Body of pancreas (tissue), 4 donors: ENCODE data around the gene TUNAR. TPM values are rescaled to one million over a fixed set of nuclear protein-coding genes. Genes with fewer than 3 reads are reported as not detected.

ENCODE experiments used
- ATAC-seq: fragments of 150-250 bp; one replicate; pipeline ENCODE4 v1.9.1; 2016
- DNase-seq, 4 donors: peaks; one replicate each; pipeline ENCODE4 v3.0.0-alpha.2; 2019
- H3K27ac ChIP-seq, 4 donors: fragments of 200-600 bp; sonication (generic); 1 replicate in 3 of 4; 2 replicates in 1 of 4; pipeline versions ENCODE4 v1.5.1 to v1.6.1; 2016 to 2019; ENCODE audit warnings: mild to moderate bottlenecking in 1 of 4, mixed read lengths in 1 of 4, moderate library complexity in 1 of 4
- H3K27me3 ChIP-seq, 2 donors: fragments of 200-600 bp; sonication (generic); one replicate each; pipeline ENCODE4 v1.6.0; 2016; ENCODE audit warnings: mild to moderate bottlenecking in 1 of 2
- H3K36me3 ChIP-seq, 2 donors: fragments of 200-600 bp; sonication (generic); replicated peaks in 1 of 2; 2 replicates each; pipeline ENCODE4 v1.5.1; 2016; ENCODE audit warnings: low read depth in 2 of 2; ENCODE audit not compliant: insufficient read depth in 1 of 2
- H3K4me1 ChIP-seq: fragments of 200-600 bp; sonication (generic); one replicate; pipeline ENCODE4 v1.6.0; 2016
- H3K4me3 ChIP-seq, 2 donors: fragments of 200-600 bp; sonication (generic); 1 replicate in 1 of 2; 2 replicates in 1 of 2; pipeline ENCODE4 v1.5.1; 2016 to 2019
- H3K9me3 ChIP-seq, 3 donors: fragments of 200-600 bp; sonication (generic); 1 replicate in 2 of 3; 2 replicates in 1 of 3; pipeline ENCODE4 v1.5.1; 2016
- POLR2A ChIP-seq, 3 donors: fragments of 450-650 bp; IDR thresholded peaks; one replicate each; pipeline ENCODE4 v1.6.1; 2016; ENCODE audit warnings: antibody characterized with exemption in 3 of 3, mild to moderate bottlenecking in 2 of 3
- WGBS, 2 donors: methylation state at CpG; one replicate each; pipeline ENCODE4 v1.1.5; 2017; 5-methylcytosine and 5-hydroxymethylcytosine counted together
- intact Hi-C: fragments of 100-400 bp; cut with DNase I; formaldehyde crosslinking; loops from one replicate; pipeline ENCODE4 v1.15.1; 2023
- total RNA-seq, 2 donors: library from RNA; depleted of rRNA; stranded (reverse); fragments of >200 nt; gene quantifications; one replicate each; pipeline ENCODE4 v1.1.0, GENCODE V29; 2016
- TF ChIP-seq, protein P1 (sequence below), 7 experiments: fragments of 450-650 bp in 4 of 7; fragments of 200-600 bp in 3 of 7; sonication (generic) in 3 of 7; IDR thresholded peaks; one replicate each; pipeline ENCODE4 v1.5.1; 2016 to 2019; ENCODE audit warnings: antibody characterized with exemption in 7 of 7

Gene TUNAR
- total RNA-seq, 2 donors from 2014 or later, result 1.0 TPM; not detected in 1

DNA sequence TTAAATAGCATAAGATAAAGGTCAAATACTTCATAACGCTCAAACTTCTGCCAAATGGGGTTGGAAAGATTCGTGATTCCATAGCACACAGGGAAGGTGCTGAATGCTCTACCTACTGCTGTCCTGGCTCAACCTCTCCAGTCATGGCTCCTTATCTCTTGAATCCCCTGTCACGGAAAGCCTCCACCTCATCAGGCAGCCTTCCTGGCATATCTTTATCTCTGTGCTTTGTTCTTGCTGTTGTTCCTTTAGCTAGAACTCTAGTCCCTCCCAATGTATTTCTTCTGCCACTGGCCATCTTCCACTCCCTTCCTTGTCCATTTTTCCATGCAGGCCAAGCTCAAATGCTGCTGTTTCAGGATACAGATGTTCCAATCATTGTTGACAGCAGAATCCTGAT lies 26.9 kb upstream of the TUNAR start:
- H3K27ac ChIP-seq, result no peak overlapping the region
- no peak for DNase-seq
- no peak overlapping the region for H3K4me3 ChIP-seq
- intact Hi-C loops, result no loop called here
- no peak for ATAC-seq
- no peaks in the 10 kb centered on the region for H3K36me3 ChIP-seq
- H3K27me3 ChIP-seq, result no peaks in the 10 kb centered on the region
- WGBS, 2 donors, result 40 to 49% methylated on average over 3 of the region's 3 CpGs
- H3K9me3 ChIP-seq, result no peaks in the 10 kb centered on the region
- no peaks in the 10 kb centered on the region for H3K4me1 ChIP-seq
- TF ChIP-seq, protein P1, sequence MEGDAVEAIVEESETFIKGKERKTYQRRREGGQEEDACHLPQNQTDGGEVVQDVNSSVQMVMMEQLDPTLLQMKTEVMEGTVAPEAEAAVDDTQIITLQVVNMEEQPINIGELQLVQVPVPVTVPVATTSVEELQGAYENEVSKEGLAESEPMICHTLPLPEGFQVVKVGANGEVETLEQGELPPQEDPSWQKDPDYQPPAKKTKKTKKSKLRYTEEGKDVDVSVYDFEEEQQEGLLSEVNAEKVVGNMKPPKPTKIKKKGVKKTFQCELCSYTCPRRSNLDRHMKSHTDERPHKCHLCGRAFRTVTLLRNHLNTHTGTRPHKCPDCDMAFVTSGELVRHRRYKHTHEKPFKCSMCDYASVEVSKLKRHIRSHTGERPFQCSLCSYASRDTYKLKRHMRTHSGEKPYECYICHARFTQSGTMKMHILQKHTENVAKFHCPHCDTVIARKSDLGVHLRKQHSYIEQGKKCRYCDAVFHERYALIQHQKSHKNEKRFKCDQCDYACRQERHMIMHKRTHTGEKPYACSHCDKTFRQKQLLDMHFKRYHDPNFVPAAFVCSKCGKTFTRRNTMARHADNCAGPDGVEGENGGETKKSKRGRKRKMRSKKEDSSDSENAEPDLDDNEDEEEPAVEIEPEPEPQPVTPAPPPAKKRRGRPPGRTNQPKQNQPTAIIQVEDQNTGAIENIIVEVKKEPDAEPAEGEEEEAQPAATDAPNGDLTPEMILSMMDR (IDR thresholded peaks at IDR 0.05), result no peak
- no peak for TF ChIP-seq POLR2A (IDR thresholded peaks at IDR 0.05)

DNA sequence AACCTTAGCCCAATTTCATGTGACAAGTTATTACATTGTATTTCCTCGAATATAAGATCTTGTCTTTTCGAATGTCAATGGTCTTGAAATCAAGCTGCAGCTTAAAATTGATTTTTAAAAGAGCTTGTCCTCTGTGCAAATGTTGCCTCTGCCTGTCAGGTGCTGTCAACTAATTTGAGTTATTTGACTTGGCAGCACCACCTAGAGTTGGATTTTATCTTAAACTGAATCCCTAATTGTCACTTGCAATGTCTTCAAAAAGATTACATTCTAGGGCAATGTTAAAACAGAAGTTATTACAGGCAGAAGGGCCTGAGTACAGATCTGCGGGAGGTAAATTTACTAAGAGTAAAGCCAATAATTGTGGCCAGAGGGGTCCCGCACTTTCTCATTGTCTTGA lies 26.2 kb upstream of the TUNAR start:
- no peaks in the 10 kb centered on the region for H3K9me3 ChIP-seq
- no peak overlapping the region for H3K4me3 ChIP-seq
- WGBS, 2 donors, result 51% methylated on average over 4 of the region's 4 CpGs
- TF ChIP-seq, protein P1 (IDR thresholded peaks at IDR 0.05), result no peak
- no peak for TF ChIP-seq POLR2A (IDR thresholded peaks at IDR 0.05)
- DNase-seq (no peak), ATAC-seq (no peak)
- intact Hi-C loops, result no loop called here
- H3K27me3 ChIP-seq, result no peaks in the 10 kb centered on the region
- H3K4me1 ChIP-seq, result no peaks in the 10 kb centered on the region
- no peak overlapping the region for H3K27ac ChIP-seq
- no peaks in the 10 kb centered on the region for H3K36me3 ChIP-seq

DNA sequence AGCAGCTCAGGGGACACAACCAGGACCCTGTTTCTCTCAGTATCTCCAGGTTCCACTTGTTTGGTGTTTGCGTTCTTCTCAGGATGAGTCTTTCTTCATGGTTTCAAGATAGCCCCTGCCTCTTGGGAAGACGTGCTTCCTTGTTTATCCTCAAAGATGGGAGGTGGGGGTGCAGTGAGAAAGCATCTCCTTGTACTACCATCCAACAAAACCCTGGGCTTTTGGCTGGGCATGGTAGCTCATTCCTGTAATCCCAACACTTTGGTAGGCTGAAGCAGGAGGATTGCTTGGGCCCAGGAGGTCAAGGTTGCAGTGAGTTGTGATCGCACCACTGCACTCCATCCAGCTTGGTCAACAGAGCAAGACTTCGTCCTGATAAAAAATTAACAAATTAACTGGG lies 21.0 kb upstream of the TUNAR start:
- H3K27ac ChIP-seq, result no peak overlapping the region

DNA sequence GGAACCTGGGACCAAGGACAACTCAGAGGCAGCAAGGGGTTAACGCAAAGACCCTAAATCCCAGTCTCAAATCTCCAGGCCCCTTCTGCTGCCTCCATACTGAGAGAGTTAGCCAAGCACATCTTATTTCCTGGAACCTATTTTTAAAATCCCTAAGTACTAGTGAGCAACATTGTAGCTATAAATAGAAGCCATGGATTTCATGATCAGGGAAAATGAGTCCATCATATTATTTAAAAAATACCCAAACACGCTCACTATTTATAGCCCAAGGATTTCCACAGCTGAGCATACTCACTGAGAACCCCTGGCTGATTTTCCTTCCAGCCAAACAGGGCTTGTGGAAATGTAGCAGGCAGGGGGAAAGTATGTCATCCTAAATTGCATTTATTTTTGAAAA lies 19.4 kb upstream of the TUNAR start:
- no peak overlapping the region for H3K4me3 ChIP-seq
- ATAC-seq (no peak), DNase-seq (no peak)
- no peaks in the 10 kb centered on the region for H3K4me1 ChIP-seq
- TF ChIP-seq, protein P1 (IDR thresholded peaks at IDR 0.05), result no peak
- no peak for TF ChIP-seq POLR2A (IDR thresholded peaks at IDR 0.05)
- 43 to 47% methylated on average over 2 of the region's 2 CpGs for WGBS, 2 donors
- H3K36me3 ChIP-seq, result no peaks in the 10 kb centered on the region
- intact Hi-C loops, result no loop called here
- no peaks in the 10 kb centered on the region for H3K27me3 ChIP-seq
- no peak overlapping the region for H3K27ac ChIP-seq
- no peaks in the 10 kb centered on the region for H3K9me3 ChIP-seq

More for the DNA sequence above, 21.0 kb upstream of the TUNAR start:
- no peak for ATAC-seq
- Histone ChIP-seq H3K27me3 (no peaks in the 10 kb centered on the region), H3K4me1 (no peaks in the 10 kb centered on the region), H3K36me3 (no peaks in the 10 kb centered on the region), H3K4me3 (no peak overlapping the region), H3K9me3 (no peaks in the 10 kb centered on the region)
- 66 to 70% methylated on average over 4 of the region's 4 CpGs for WGBS, 2 donors
- TF ChIP-seq, protein P1 (IDR thresholded peaks at IDR 0.05), result no peak
- TF ChIP-seq POLR2A (IDR thresholded peaks at IDR 0.05), result no peak
- intact Hi-C loops, result no loop called here
- DNase-seq, result no peak

DNA sequence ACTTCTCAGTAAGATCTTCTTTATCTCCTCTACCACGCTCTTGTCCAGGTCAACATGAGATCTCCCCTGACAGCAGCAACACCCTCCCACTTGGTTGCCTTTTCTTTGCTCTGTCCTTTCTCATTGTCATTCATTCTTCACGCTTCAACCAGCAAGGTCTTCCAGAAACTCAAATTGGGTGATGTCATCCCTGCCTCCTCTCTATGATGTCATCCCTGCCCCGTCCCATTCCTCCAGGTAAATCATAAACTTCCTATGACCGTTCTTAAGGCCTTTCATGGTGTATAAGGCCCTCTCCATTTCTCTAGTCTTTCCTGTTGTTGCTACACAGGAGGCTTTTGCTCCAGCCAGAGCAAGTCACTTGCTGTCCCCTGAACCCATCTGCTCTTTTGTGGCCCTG lies 17.7 kb upstream of the TUNAR start:
- Histone ChIP-seq H3K27ac (no peak overlapping the region), H3K9me3 (no peaks in the 10 kb centered on the region), H3K27me3 (no peaks in the 10 kb centered on the region), H3K36me3 (no peaks in the 10 kb centered on the region), H3K4me1 (no peaks in the 10 kb centered on the region), H3K4me3 (no peak overlapping the region)
- intact Hi-C loops, result no loop called here
- no peak for DNase-seq
- ATAC-seq, result no peak
- TF ChIP-seq, protein P1 (IDR thresholded peaks at IDR 0.05), result no peak
- no peak for TF ChIP-seq POLR2A (IDR thresholded peaks at IDR 0.05)
- WGBS, 2 donors, result 58 to 64% methylated on average over 4 of the region's 4 CpGs
